Smooth muscle cell of the brain vasculature (primary cell): ENCODE measurements around the gene SYCP2L.
"Not testable (repeated sequence)": the region's sequence is repeated elsewhere in the genome, so short reads cannot be mapped to it uniquely, and the experiment has no call there.

Source experiments
- DNase-seq: peaks from one replicate; pipeline ENCODE4 v3.0.0-alpha.2; 2012; ENCODE audit warnings: low read depth, low spot score

The SYCP2L gene

GRCh38 chr6:10886691-10887502 is at the start of gene SYCP2L:
Gene SYCP2L, plus strand, starts transcription at chr6:10887052. Its CDS starts 75 bp downstream, at chr6:10887127.
- no peak for DNase-seq

DNA sequence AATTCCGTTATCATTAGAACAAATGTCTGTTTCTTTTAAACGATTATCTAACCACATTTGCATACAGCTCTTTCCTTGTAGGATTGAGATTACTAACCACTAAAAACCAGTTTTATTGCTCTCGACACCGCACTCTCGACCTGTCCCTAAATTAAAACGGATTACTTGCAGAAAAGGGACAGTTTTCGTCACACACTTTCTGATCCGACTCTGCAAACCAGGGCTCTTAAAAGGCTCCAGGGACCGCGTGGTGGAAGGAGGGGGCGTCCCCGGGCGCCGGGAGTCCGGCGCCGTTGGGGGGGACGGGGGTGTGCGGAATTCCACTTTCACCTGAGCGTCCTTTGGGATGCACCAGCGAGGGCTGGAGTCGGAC is 49.2 kb upstream of the SYCP2L start:
- DNase-seq, result no peak

DNA sequence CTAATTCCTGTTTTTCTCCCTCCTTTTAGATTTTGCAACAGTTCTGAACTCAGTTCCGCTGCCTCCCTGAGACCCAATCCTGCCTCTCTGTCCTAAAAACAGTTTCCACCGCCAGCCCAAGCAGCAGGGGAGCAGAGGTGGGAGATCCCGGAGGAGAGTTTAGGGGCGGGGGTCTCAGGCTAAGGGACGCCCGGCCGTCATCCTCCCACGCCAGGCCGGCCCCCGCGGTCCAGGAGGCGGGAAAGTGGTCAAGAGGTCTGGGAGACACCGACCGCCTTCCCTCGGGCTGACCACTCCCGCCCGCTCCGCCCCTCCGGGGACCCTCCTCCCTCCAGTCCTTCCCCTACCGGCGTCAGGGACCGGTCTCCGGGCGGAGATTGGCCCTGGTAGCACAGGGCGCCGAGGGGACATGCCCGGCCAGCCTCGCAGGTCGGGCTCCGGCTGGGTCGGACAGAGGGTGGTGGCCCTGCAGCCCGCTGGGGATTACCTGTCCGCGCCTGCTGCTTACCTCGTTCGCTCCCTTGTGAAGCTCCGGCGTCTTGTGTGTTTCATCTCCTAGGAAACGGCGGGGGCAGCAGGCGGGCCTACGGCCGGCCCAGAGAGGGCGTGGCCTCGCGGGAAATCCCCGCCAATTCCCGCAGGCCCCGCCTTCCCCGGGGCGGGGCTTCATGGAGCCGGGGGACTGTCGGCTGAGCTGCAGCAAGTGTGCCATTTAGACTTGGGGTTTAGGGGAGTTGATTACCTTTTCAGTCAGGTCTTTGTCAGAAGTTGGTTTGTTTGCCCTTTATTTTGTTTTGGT is 48.7 kb upstream of the SYCP2L start, which contains the start of gene MAK:
Gene MAK, minus strand, starts transcription at position 545 of the 799 bp plus-strand sequence. CDS start 7,891 bp downstream, outside the sequence.
- peak; percentile 43 for DNase-seq

DNA sequence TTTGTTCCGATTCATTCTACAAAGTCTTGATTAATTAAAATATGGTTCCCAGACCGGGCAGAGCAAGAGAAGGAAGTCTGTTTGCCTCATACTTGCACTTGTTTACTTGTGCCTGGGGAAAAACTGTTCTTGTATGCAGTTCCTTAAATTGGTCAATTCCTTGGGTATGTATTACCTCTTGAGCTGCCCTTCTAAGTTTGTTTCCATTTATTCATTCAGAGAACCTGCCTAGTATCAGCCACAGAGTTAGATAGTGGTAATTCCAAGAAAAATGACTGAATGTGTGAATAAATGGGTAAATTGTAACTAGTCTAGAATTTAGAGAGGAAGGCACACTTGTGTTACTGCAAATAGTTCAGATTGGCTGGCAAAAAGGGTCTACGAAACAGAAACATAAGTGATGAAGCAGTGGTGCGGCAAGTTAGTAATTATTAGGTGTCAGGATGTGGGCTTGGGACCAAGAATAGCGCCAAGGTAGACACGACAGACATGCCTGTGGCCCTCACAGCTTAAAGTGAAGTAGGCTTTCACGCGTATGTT is 48.0 kb upstream of the SYCP2L start:
- DNase-seq, result no peak

DNA sequence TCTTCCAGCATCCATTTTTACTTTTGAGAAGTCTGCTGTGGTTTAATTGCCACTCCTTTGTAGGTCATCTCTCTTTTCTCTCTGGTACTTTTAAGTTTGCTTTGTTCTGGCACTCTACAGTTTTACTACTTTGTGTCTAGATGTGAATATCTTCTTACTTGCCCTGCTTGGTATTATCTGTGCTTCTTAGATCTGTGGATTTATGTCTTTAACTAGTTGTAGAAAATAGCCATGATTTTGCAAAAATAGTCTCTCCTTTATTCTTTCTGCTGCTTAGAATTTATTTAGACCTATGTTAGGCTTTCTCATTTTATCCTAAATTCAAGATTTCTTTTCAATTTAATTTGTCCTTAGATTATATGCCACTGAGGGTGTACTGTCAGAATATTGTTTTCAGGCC is 43.3 kb upstream of the SYCP2L start:
- DNase-seq, result no peak

DNA sequence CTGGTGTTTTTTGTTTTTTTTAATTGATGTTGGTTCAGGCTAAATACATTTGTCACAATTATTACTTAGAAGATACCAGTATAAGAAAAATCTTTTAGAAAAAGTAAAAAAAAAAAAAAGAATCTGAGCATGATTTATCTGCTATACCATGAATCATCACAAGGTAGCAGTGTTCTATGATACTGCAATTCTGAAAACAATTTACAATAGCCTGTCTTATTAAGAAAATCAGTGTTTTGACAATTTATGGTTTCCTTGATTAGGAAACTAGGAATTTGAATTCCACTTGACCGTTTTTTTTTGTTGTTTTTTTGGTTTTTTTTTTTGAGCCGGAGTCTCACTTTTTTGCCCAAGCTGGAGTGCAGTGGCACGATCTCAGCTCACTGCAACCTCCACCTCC is 39.2 kb upstream of the SYCP2L start:
- no peak for DNase-seq

DNA sequence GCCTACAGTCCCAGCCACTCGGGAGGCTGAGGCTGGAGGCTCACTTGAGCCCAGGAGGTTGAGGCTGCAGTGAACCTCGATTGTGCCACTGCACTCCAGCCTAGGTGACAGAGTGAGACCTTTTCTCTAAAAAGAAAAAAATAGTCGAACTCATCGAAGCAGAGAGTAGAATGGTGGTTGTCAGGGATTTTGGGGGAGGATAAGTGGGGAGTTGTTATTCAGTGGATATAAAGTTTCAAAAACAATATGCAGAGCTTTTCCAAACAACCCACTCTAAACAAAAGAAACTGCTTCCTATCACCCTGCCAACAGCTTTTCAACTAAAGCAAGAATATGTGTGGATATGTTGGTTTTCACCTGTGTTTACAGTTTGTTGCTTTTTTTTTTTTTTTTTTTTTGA is 37.0 kb upstream of the SYCP2L start:
- no peak for DNase-seq

DNA sequence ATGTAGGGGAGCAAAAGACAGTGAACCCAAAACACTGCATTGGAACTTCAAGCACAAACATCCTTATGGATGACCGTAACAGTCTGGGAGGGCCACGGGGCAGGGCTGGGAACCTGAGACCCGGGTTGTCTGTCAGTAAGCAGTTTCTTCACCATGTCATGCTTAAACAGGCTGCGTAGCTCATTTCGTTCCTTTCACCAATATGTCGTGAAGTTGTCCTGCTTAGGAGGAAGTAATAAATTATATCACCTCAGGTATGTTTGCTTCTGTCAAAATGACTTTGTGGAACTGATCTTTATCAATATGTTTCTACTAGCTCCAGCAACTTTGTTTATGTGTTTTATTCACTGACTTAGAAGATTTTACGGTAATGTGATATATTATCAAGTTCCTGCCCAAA is 36.1 kb upstream of the SYCP2L start:
- DNase-seq, result no peak

DNA sequence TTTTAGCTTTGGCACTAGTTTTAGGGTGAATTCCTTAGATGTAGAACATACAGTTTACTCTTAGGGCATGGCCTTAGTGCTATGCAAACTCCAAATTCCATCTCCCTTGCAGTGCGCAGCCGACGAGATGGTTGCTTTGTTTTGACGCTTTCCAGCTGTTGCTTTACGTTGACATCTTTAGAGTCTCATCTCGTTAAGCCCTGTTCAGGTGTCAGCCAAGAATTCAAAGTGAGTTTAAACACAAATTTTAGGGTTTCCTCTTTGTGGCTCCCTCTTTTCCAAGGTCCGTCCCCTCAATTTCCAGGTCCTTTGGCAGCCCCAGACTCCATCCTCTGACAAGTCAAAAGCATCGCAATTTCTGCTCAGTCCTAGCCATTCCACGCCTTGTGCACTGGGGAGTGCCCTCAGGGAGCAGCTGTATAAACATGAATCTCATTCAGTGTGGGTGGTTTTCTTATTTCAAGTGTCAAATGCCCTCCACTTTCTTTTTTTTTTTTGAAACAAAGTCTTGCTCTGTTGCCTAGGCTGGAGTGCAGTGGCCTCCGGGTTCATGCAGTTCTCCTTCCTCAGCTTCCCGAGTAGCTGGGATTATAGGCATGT is 34.4 kb upstream of the SYCP2L start:
- DNase-seq, result no peak

DNA sequence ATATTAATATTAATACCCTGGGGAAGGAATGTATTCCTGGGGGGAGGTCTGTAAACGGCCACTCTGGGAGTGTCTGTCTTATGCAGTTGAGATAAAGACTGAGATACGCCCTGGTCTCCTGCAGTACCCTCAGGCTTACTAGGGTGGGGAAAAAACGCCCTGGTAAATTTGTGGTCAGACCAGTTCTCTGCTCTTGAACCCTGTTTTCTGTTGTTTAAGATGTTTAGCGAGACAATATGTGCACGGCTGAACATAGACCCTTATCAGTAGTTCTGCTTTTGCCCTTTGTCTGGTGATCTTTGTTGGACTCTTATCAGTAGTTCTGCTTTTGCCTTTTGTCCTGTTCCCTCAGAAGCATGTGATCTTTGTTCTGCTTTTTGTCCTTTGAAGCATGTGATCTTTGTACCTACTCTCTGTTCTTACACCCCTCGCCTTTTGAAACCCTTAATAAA is 33.0 kb upstream of the SYCP2L start:
- DNase-seq, result not testable (repeated sequence)

- no peak for DNase-seq
Observed at GRCh38 chr6:10854922-10855632, 31.8 kb upstream of the SYCP2L start.

DNA sequence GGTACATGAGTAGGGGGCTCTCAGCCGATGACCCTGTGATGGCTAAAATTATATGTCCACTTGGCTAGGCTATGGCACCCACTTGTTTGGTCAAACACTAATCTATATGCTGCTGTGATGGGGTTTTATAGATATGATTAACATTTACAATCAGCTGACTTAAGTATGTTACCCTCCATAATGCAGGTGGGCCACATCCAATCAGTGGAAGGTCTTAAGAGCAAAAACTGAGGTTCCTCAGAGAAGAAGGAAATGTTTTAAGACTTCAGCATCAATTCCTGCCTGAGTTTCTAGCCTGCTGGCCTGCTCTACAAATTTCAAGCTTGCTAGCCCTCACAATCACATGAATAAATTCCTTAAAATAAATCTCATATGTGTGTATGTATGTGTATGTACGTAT is 29.6 kb upstream of the SYCP2L start:
- DNase-seq, result no peak

DNA sequence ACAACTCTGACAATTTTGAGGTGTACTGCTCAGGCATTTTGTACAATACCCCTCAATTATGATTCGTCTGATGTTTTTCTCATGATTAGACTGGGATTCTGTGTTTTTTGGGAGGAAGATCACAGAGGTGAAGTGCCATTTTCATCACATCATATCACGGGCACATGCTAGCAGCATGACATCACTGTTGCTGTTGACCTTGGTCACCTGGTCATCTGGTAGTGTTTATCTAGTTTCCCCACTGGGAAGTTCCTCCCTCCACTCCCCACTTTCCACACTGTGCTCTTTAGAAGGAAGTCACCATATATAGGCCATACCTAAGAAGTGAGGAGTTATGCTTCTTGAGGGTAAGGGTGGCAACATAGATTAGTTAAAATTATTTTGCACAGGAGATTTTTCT is 25.8 kb upstream of the SYCP2L start:
- DNase-seq, result no peak

DNA sequence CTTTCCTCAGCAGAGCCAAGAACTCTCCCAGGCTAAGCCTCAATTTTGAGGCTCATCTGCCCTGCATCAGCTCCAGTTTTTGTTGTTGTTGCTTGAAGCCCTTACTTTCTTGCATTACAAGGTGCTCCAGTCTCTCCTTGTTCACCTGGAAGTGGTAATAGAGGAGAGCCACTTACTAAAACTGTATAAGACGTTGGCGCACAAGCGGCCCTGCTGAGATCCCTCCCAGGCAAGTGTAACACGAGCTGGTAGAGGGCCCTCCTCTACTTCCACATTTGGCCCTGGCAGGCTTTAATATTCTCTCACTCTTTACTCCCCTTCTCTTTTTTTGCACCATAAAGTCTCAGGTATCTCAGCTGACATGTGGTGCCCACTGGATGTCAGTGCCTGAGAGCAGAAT is 24.5 kb upstream of the SYCP2L start:
- DNase-seq, result no peak

DNA sequence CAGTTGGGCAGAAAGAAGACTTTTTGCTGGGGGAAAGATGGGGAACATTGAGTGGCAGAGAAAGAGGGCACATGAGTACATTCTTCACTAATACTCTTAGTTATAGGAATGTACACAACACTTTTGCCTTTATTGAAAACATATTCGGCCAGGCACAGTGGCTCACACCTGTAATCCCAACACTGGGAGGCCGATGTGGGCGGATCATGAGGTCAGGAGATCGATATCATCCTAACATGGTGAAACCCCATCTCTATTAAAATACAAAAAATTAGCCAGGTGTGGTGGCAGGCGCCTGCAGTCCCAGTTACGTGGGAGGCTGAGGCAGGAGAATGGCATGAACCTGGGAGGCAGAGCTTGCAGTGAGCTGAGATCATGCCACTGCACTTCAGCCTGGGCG is 23.8 kb upstream of the SYCP2L start:
- DNase-seq, result not testable (repeated sequence)

DNA sequence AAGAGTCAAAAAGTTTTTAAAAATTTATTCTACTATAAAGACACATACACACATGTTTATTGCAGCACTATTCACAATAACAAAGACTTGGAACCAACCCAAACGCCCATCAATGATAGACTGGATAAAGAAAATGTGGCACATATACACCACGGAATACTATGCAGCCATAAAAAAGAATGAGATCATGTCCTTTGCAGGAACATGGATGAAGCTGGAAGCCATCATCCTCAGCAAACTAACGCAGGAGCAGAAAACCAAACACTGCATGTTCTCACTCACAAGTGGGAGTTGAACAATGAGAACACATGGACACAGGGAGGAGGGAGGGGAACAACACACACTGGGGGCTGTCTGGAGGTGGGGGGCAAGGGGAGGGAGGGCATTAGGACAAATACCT is 20.1 kb upstream of the SYCP2L start:
- DNase-seq, result not testable (repeated sequence)

DNA sequence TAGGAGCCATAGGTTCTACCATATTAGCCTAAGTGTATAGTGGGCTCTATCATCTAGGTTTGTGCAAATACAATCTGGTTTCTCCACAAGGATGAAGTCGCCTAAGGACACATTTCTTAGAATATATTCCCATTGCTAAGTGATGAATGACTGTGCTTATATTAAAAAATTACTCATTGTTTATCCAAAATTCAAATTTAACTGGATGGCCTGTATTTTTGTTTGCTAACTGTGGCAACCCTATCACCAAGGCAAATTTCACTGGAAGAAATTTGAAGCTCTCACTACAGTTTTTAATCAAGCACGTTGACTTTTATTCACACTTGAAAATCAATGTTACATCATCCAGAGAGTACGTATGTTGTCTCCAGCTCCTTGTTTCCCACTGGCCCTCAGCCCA is 18.9 kb upstream of the SYCP2L start:
- no peak for DNase-seq

DNA sequence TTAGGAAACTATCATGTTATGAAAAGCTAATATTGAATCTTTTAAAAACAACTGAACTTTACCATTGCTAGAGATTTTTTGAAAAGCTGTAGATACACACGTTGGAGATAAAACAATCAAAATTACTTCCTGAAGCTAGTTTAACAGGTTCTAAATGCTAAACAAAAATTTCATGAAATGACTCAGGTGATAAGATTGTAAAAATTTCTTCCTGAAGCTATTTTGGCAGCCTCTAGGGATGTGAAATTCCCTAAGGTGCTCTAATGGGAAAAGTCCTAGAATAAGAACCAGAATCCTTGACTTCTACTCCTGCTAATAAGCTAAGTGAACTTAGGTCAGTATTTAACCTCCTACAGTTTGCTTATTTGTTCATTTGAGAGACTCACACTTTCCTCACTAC is 13.5 kb upstream of the SYCP2L start:
- DNase-seq, result no peak

- DNase-seq, result no peak
Observed at GRCh38 chr6:10874207-10874606, 12.6 kb upstream of the SYCP2L start.

DNA sequence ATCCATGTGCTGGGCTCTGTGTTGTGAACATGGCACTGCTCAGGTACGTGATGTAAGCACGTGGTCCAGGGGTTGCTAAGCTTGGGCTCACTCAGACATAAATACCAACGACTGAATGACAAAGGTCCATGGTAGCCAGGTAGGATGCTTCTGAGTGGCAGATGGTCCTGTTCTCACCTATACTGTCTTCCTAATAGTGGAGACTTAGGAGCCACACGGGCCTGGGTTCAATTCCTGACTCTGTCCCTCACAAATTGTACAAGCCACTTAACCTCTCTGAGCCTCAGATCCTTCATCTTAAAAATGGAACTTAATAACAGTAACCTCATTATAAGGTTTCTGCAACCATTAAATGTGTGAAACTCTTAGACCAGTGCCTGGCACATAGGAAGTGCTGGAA is 11.8 kb upstream of the SYCP2L start:
- DNase-seq, result no peak

DNA sequence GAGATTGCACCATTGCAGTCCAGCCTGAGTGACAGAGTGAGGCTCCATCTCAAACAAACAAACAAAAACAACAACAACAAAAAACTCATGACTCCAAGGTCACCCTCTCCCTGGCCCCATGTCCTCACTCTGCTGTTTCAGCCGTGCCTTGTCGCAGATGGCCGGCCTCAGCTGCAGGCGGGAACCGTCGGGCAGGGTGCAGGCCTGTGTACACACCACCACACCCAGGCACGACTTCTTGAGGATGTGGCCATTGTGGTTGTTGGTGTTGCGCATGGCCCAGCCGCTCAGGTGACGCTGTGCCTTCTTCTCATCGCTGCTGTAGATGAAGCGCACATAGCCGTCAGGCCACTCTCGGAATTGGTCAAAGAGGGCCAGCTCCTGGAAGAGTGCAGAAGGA is 9.8 kb upstream of the SYCP2L start:
- DNase-seq, result no peak

- no peak for DNase-seq
Observed at GRCh38 chr6:10877871-10878270, 9.0 kb upstream of the SYCP2L start.
